Neural progenitor cell (in vitro differentiated cells): ENCODE results near the gene PSMA7.

ENCODE experiments used
- EZH2 ChIP-seq: fragments of 200-600 bp; sonication (generic); IDR thresholded peaks from 2 replicates; pipeline ENCODE4 v1.6.1; 2017; ENCODE audit warnings: antibody characterized with exemption, mild to moderate bottlenecking, moderate library complexity
- EZH2phosphoT487 ChIP-seq: fragments of 200-600 bp; sonication (generic); IDR thresholded peaks from 2 replicates; pipeline ENCODE4 v1.6.1; 2017; ENCODE audit warnings: antibody characterized with exemption
- TF ChIP-seq, protein P1 (sequence below): fragments of 200-600 bp; sonication (generic); IDR thresholded peaks from 2 replicates; pipeline ENCODE4 v1.5.1; 2017; ENCODE audit warnings: antibody characterized with exemption, mild to moderate bottlenecking

DNA sequence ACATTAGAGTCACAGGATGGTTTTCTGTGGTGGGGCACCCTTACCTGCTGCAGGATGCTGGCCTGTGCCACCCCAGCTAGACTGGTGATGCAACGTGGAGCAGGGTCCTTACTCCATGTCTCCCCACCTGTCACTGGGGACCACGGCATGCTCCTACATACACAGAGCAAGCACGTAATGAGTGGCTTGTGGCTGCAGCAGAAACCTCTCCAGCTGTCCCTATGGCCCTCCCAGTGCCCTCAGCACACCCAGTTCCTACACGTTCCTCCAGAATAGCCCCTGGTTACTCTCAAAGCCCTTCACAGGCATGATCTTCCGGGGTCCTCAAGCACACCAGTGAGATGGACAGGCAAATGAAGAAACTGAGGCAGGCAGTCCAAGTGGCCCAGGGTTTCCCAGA lies 24.1 kb downstream of the PSMA7 start:
- TF ChIP-seq, protein P1, sequence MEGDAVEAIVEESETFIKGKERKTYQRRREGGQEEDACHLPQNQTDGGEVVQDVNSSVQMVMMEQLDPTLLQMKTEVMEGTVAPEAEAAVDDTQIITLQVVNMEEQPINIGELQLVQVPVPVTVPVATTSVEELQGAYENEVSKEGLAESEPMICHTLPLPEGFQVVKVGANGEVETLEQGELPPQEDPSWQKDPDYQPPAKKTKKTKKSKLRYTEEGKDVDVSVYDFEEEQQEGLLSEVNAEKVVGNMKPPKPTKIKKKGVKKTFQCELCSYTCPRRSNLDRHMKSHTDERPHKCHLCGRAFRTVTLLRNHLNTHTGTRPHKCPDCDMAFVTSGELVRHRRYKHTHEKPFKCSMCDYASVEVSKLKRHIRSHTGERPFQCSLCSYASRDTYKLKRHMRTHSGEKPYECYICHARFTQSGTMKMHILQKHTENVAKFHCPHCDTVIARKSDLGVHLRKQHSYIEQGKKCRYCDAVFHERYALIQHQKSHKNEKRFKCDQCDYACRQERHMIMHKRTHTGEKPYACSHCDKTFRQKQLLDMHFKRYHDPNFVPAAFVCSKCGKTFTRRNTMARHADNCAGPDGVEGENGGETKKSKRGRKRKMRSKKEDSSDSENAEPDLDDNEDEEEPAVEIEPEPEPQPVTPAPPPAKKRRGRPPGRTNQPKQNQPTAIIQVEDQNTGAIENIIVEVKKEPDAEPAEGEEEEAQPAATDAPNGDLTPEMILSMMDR, result no peak
- TF ChIP-seq EZH2 (no peak), EZH2phosphoT487 (no peak)
